Measurements from ENCODE around the gene MACROD2.
"Not testable (repeated sequence)": the region's sequence is repeated elsewhere in the genome, so short reads cannot be mapped to it uniquely, and the experiment has no call there.

MACROD2 gene

GRCh38 chr20:14924433-14924832, 929.1 kb downstream of the MACROD2 start:
- H3K36me3 ChIP-seq: no peaks in the 10 kb centered on the region
- H3K4me1 ChIP-seq (ENCODE audit: control insufficient read depth in 1 of 2, insufficient read depth in 1 of 2, low read depth in 1 of 2, low read length in 1 of 2): no peaks in the 10 kb centered on the region
- no peaks in the 10 kb centered on the region for H3K27me3 ChIP-seq
- TF ChIP-seq CTCF (IDR thresholded peaks at IDR 0.05): no peak
- H3K9me3 ChIP-seq: no peaks in the 10 kb centered on the region
- no peak overlapping the region for H3K4me3 ChIP-seq (ENCODE audit: low read depth in 1 of 2, low read length in 1 of 2)
- H3K27ac ChIP-seq: no peak overlapping the region

GRCh38 chr20:14925300-14925699, 930.0 kb downstream of the MACROD2 start:
- no peak for TF ChIP-seq CTCF (IDR thresholded peaks at IDR 0.05)
- H3K36me3 ChIP-seq: no peaks in the 10 kb centered on the region
- no peak overlapping the region for H3K4me3 ChIP-seq (ENCODE audit: low read depth in 1 of 2, low read length in 1 of 2)
- no peak overlapping the region for H3K27ac ChIP-seq
- no peaks in the 10 kb centered on the region for H3K27me3 ChIP-seq
- H3K4me1 ChIP-seq (ENCODE audit: control insufficient read depth in 1 of 2, insufficient read depth in 1 of 2, low read depth in 1 of 2, low read length in 1 of 2): no peaks in the 10 kb centered on the region
- no peaks in the 10 kb centered on the region for H3K9me3 ChIP-seq

- not testable (repeated sequence) for H3K9me3 ChIP-seq; H3K4me1 ChIP-seq (ENCODE audit: control insufficient read depth in 1 of 2, insufficient read depth in 1 of 2, low read depth in 1 of 2, low read length in 1 of 2); H3K27me3 ChIP-seq; H3K27ac ChIP-seq; H3K4me3 ChIP-seq (ENCODE audit: low read depth in 1 of 2, low read length in 1 of 2); H3K36me3 ChIP-seq
These were observed 931.1 kb downstream of the MACROD2 start for GRCh38 chr20:14926436-14926835.

GRCh38 chr20:14928083-14928482, 932.8 kb downstream of the MACROD2 start:
- Histone ChIP-seq H3K27me3 (no peaks in the 10 kb centered on the region), H3K27ac (no peak overlapping the region), H3K36me3 (no peaks in the 10 kb centered on the region), H3K9me3 (no peaks in the 10 kb centered on the region), H3K4me1 (ENCODE audit: control insufficient read depth in 1 of 2, insufficient read depth in 1 of 2, low read depth in 1 of 2, low read length in 1 of 2) (no peaks in the 10 kb centered on the region), H3K4me3 (ENCODE audit: low read depth in 1 of 2, low read length in 1 of 2) (no peak overlapping the region)
- no peak for TF ChIP-seq CTCF (IDR thresholded peaks at IDR 0.05)

GRCh38 chr20:14929388-14929787, 934.1 kb downstream of the MACROD2 start:
- H3K27ac ChIP-seq: no peak overlapping the region
- H3K36me3 ChIP-seq: no peaks in the 10 kb centered on the region
- no peaks in the 10 kb centered on the region for H3K9me3 ChIP-seq
- no peaks in the 10 kb centered on the region for H3K4me1 ChIP-seq (ENCODE audit: control insufficient read depth in 1 of 2, insufficient read depth in 1 of 2, low read depth in 1 of 2, low read length in 1 of 2)
- TF ChIP-seq CTCF (IDR thresholded peaks at IDR 0.05): no peak
- H3K27me3 ChIP-seq: no peaks in the 10 kb centered on the region
- H3K4me3 ChIP-seq (ENCODE audit: low read depth in 1 of 2, low read length in 1 of 2): no peak overlapping the region

GRCh38 chr20:14932040-14932439, 936.7 kb downstream of the MACROD2 start:
- Histone ChIP-seq H3K4me3 (ENCODE audit: low read depth in 1 of 2, low read length in 1 of 2) (no peak overlapping the region), H3K36me3 (no peaks in the 10 kb centered on the region), H3K4me1 (ENCODE audit: control insufficient read depth in 1 of 2, insufficient read depth in 1 of 2, low read depth in 1 of 2, low read length in 1 of 2) (no peaks in the 10 kb centered on the region), H3K27me3 (no peaks in the 10 kb centered on the region), H3K27ac (no peak overlapping the region), H3K9me3 (no peaks in the 10 kb centered on the region)
- TF ChIP-seq CTCF (IDR thresholded peaks at IDR 0.05): no peak
